ENCODE measurements around the gene B3GALT6.
A peak's percentile ranks its signal among the peaks of the same experiment; 100 is the strongest.

The B3GALT6 gene

DNA sequence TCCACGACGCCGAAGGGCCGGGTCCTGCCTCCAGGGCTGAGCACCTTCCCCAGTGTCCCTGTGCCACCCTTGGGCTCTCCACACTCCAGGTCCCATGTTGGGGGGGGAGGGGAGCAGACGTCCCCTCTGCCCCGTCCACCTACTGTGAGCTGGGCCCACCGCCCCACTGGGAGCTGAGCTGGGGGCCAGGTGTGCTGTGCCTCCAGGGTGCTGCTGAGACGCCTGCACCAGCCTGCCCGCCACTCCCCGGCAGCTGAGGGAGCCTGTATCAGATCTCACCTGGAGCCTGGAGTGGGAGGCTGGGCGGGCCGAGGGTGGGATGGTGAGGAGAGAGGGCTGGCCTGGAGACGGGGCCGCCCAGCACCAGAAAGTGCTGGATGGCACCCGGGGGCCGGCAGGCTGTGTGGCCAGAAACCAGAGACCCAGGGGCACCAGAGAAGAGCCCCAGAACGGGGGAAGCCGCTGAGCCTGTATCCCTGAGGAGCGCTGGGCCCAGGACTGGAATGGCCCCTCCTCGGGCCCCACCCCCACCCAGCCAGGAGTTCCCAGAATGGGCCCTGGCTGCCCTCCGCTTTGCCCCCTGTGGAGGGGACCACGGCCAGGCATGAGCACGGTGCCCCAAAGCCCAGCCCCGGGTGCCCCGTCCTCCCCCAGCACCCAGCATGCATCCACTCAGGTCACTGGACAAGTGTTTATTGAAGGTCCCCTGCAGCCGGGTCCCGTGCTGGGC, 29.0 kb upstream of the B3GALT6 start:
- no peak for DNase-seq

- DNase-seq = no peak
Observed at GRCh38 chr1:1203561-1204424, 28.2 kb upstream of the B3GALT6 start.

DNA sequence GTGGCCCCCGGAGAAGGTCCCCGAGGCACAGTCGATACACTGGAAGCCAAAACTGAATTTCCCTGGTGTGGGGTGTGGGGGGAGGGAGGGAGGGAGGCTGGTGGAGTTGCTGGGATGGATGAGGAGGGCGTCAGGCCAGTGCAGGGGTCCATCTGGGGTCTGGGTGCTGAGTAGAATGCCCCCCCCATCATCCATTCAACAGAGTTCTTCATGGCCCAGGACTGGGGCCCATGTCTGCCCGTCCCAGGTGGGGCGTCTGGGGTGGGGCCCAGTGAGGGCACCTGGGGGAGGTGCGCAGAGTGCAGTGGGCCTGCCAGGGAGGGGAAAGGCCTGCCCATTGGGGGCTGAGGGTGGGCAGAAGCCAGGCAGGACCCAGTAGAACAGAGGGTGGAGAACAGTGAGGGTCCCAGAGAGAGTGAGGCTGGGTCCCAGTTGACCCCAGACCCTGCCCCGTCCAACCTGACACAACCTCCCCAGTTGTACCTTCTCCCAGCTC, 27.6 kb upstream of the B3GALT6 start:
- DNase-seq = no peak

DNA sequence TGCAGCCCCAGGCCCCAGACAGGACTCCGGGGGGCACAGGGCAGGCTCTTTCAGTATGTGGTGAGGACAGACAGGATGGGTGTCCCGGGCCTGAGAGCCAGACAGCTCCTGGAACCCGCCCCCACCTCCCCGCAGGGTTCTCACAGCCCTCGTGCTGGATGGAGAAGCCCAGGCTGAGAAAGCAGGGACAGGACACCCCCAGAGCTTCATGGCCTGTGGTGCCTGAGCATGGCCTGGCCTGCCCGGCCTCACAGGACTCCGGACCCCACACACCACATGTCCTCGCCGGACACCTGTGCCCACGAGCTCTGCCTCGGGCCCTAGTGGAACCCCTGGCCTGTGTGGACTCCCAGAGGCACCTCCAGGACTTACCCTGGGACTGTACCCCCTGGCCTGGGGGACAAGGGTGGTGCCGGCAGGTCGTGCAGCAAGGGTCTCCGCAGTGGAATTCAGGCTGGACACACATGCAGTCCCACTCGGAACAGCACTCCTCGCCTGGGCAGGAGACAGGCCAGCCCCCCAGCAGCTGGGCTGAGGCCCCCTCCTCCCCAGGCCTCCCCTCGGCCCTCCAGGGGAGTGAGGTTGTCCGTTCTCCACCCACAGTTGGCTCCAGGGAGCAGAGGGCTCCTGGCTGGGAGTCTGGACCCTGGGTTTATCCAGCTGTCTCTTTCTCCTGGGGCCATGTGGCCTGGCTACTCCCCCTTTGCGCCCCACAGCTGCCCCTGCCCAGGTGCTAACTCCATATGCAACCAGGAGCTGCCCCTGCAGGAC, 26.9 kb upstream of the B3GALT6 start:
- DNase-seq = no peak

DNA sequence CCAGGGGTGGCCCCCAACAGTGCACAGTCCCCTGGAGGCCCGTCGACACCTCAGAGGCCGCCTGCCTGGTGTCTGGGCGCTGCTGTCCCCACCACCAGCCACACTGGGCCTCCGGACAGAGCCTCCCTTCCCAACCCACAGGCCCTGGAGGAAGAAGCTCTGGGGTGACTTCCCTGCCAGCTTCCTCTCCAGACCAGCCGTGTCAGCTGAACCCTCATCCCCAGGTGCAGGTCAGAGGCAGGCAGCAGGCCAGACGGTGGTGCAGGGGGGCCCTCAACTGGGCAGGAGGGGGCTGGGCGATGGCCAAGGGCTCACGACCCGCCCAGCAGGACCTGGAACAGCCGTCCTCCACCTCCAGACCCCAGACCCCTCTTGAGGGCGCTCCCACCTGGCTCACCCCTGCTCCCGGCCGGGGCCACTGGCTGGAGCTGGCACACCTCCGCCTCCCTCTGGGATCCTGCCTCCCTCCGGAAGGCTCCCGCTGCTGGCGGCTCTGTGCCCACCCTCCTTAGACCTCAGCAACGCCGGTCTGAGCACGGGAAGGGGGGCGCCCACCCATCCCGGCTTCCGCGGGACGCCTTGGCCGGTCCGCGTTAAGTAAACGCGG, 26.2 kb upstream of the B3GALT6 start:
- no peak for DNase-seq

GRCh38 chr1:1206376-1206965, 25.6 kb upstream of the B3GALT6 start, which contains the start of gene TNFRSF18:
TSS of gene TNFRSF18 (minus strand) at chr1:1206592. CDS start at chr1:1206571, 21 bp downstream.
- peak; percentile 55 for DNase-seq

- no peak for DNase-seq
Observed at GRCh38 chr1:1206966-1207531, 25.0 kb upstream of the B3GALT6 start.

GRCh38 chr1:1207571-1207892, 24.5 kb upstream of the B3GALT6 start:
- no peak for DNase-seq

- peak; percentile 67 for DNase-seq
Observed at GRCh38 chr1:1208713-1209433, 23.2 kb upstream of the B3GALT6 start.

DNA sequence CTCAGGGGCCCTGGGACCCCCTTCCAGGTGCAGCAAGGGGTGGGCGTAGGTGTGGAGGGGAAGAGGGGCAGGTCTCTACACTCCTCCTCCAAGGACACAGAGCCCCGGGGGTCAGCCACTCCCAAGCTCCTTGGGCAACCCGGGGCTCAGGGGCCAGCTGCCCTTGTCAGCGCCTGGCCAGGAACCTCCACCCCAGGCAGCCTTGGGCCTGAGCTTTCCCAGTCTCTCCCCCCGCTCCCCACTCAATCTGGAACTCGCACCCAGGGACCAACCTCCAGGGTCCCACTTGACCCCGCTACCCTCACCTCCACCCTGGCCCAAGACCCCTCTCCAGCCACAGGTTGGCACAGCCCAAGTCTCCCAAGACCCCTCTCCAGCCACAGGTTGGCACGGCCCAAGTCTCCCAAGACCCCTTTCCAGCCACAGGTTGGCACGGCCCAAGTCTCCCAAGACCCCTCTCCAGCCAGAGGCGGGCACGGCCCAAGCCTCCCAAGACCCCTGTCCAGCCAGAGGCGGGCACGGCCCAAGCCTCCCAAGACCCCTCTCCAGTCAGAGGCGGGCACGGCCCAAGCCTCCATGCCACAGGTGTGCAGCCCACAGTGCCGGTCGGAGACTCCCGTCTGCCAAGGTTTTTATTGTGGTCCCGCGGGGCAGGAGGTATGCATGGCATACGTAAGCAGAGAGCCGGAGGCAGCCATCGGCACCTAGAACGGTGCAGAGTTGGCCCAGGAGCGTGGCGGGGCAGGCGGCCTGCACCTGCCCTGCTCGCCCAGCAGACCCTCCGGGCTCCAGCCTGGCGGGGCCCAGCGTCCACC, 21.1 kb upstream of the B3GALT6 start:
- DNase-seq = no peak

DNA sequence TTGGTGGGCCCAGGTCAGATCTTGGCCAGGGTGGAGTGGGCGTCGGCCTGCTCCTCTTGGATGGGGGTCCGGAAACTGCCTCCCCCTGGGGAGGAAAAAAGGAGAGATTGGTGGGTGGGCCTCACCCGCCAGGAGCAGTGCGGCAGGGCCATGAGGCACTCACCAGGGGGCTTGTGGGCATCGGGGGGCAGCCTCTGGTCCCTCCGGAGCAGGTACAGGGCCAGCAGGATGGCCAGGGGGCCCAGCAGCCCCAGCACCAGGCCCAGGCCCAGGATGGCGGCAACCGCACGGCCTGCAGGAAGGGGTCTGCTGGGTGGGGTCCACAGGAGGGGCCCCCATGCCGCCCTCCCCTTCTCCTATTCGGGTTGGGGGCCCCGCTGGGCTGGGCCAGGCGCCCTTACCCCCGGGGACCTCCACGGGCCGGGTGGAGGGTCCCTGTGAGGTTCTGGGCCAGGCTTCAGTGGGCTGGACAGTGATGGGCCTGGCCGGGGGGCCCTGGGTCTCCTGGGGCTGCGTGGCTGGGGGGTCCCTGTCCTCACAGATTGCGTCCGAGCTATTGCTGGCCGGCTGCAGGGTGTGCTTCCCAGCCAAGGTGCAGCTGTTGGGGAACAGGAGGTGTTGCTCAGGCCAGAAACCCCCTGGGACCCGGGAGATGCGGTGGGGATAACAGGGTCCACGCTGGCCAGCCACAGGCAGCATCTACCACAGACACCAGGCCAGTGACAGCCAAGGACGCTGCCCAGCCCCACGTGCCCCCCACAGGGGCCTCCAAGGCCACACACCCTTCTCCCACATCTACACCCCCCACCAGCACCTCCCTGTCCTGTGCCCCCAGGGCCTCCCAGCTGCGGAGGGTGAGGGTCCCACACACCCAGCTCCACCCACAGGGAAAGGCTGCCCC, 20.2 kb upstream of the B3GALT6 start:
- no peak for DNase-seq

DNA sequence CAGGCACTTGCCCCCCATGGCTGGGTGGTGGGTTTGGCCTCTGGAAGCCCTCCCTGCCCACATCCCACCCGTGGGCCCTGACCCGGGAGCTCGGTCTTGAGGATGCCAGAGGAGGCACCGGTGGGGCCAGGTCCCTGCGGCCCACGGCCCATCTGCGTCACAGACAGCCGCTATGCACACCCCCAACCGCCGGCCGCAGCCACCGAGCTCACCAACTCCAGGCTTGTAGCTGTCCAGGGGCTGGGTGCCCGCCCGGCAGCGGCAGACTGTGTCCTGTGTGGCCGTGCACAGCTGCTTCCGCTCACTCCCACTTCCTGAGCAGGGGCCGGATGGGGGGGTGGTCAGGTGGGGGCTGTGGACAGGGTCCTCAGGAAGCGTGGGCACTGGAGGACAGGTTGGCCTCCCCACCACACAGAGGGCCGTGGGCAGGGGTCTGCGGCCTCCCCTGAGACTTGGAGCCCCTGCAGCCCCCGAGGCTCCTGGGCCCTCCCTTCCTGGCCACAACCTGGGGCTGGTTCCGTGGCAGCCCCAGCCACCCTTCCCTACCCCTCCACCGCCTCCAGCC, 19.2 kb upstream of the B3GALT6 start:
- DNase-seq = peak; percentile 66

DNA sequence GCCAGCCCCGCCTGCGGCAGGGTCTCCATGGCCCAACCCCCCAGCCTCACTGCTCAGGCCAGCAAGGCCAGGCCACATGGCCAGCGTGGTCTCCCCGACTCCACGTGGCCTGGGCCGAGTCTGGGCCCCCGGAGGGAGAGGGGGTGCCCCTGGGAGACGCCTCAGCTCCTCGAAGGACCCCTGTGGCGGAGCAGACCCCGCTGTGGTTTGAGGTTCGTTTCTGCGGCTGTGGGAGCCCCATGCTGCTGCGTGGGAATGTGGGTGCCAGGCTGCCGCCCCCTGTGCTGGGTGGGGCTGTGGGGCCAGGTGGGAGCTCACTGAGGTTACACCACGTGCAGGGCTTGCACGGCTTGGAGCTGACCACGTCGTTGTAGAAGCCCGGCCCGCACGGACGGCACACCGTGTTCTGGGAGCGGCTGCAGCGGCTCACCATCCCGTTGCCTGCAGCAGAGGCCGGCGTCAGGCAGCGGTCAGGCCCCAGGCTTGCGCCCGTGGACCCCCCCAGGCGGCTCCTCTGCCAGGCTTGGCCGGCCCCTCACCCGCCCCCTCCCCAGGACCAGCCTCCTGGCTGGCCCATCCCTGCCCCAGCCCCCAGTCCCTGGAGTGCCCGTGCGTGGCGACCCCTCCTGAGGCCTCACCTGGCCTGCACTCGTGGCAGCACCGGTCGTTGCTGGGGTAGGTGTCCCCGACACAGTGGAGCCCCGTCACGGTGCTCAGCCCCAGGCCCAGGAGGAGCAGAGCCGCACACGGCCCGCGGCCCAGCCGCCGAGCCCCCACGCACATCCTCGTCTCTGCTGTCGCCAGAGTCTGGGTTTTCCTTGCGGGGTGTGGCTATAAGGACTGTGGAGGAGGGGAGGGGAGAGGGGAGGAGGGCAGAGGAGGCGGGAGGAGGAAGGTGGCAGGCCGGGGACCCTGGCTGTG, 18.4 kb upstream of the B3GALT6 start, which contains the start of gene TNFRSF4:
Gene TNFRSF4, minus strand, starts transcription at position 809 of the 921 bp plus-strand sequence. Its CDS starts 26 bp downstream, at position 783.
- DNase-seq = peak; percentile 60

DNA sequence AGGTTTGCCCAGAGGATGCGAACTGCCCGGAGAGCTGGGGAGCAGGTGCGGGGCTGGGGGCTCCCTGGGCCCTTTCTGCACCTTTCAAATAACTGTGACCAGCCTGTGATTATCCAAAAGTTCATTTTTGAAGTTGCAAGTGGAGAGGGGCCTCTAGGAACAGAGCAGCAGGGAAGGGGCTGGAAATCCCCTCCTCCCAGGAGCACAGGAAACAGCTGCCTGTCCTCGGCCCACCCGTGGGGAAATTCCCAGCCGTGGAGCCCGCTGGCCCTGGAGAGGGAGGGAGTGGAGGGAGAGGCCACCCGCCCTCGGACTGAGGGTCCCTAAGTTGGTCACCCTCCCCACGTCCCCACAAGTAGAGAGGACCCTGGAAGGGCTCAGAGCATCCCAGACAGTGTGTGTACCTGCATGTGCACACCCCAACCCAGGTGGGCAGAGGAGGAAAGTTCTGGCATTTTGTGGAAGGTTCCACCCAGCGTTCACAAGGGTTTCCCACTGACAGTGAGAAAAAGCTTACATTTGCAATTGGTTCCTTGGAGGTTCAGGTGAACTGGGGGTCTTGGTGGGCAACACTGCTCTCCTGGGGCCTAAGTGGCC, 16.9 kb upstream of the B3GALT6 start:
- peak; percentile 55 for DNase-seq

- DNase-seq = no peak
Observed at GRCh38 chr1:1215881-1216605, 16.0 kb upstream of the B3GALT6 start.
